ENCODE measurements around the gene NOTCH1.

- TF ChIP-seq CTCF (IDR thresholded peaks at IDR 0.05; ENCODE audit: borderline replicate concordance, extremely low read depth, low read length, poor library complexity, severe bottlenecking), result no peak
- no peak for TF ChIP-seq EZH2 (IDR thresholded peaks at IDR 0.05; ENCODE audit: borderline replicate concordance, low read depth, low read length, severe bottlenecking)
Measured at GRCh38 chr9:136568288-136569081, 22.6 kb upstream of the NOTCH1 start.

Data from DND-41 (cell line).